GM18499 (cell line): ENCODE data around the gene PPP6R2.

Source experiments
- ATAC-seq: cut with Tn5 transposase; IDR thresholded peaks from one replicate; pipeline ENCODE4 v1.9.1; 2021; ENCODE audit warnings: moderate number of reproducible peaks; ENCODE audit not compliant: insufficient read depth, unreplicated experiment

PPP6R2 gene

GRCh38 chr22:50439871-50440331 is 96.8 kb downstream of the PPP6R2 start:
- ATAC-seq, result no peak

DNA sequence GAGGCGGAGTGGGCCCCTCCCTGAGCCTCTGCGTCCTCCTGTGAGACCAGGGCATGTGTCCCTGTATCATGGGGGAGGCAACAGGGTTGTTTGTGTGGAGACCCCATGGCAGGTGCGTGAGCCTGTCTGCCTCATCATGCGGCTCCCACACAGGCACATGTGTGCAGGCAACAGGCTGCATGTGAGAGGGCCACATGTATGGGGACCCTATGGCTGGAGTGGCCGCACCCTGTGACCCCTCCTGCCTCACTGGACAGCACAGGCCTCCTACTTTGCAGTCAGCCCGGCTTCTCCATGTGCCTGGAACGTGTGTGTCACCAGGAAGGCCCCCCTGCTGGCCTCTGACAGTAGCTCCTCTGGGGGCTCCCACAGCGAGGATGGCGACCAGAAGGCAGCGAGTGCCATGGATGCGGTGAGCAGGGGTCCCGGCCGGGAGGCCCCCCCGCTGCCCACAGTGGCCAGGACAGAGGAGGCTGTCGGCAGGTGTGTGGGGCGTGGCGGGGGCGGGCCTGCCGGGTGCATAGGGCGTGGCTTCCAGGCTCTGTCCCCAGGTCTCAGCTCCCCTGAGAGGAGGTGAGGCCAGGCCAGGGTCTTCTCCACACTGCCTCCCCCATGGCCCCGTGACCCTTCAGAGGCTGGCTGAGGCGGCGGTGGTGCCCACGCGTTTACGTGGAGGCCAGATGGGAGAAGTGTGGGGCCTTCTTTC is 97.6 kb downstream of the PPP6R2 start:
- ATAC-seq, result no peak

GRCh38 chr22:50441428-50441993 is 98.4 kb downstream of the PPP6R2 start:
- ATAC-seq, result no peak

DNA sequence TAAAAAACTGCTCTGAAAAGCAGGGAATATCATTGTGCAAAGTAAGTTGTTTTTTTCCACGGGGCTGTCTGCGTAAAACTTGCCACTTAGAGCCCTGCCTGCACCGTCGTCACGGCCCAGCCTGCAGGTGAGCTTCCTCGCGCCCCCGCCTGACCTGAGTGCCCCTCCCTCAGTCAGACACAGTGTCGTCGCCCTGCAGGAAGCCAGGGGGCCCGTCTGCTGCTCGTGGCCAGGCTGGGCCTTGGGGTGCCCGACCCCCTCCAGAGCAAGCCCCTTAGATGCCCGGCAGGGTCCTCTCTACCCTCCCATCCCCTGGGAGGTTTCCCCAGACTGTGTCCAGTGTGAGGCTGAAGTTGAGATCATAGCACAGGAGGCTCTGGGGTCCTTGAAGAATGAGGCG is 100.1 kb downstream of the PPP6R2 start:
- no peak for ATAC-seq

DNA sequence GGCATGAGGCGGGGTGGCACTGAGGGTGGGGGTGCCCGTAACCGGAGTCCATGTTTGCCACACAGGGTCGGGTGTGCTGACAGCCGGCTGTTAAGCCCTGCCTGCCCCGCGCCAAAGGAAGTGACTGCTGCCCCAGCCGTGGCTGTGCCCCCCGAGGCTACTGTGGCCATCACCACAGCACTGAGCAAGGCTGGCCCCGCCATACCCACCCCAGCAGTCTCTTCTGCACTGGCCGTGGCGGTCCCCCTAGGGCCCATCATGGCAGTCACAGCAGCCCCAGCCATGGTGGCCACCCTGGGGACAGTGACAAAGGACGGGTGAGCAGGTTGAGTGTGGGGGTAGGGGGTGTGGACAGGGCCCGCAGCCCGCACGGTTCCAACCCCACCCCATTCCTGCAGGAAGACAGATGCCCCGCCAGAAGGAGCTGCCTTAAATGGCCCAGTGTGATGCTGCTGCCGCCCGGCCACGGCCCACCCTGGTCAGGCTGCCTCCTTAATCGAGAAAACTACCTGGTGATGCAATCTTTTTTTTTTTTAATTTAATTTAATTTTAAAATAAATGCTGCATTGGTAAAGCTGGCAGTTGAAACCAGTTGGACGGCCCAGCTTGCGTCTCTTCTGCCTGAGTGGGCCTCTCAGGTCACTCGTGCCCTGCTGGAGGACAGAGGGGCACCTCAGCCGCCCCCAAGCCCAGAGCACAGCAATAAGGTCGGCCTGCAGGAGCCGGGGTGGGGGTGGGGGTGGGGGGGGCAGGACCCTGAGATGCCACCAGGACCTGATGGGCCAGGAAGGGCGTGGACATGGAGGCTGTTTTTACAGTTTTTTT is 100.9 kb downstream of the PPP6R2 start:
- no peak for ATAC-seq

- ATAC-seq, result no peak
These were observed 101.5 kb downstream of the PPP6R2 start for GRCh38 chr22:50444663-50445062.

GRCh38 chr22:50445071-50445879 is 102.1 kb downstream of the PPP6R2 start:
- no peak for ATAC-seq

DNA sequence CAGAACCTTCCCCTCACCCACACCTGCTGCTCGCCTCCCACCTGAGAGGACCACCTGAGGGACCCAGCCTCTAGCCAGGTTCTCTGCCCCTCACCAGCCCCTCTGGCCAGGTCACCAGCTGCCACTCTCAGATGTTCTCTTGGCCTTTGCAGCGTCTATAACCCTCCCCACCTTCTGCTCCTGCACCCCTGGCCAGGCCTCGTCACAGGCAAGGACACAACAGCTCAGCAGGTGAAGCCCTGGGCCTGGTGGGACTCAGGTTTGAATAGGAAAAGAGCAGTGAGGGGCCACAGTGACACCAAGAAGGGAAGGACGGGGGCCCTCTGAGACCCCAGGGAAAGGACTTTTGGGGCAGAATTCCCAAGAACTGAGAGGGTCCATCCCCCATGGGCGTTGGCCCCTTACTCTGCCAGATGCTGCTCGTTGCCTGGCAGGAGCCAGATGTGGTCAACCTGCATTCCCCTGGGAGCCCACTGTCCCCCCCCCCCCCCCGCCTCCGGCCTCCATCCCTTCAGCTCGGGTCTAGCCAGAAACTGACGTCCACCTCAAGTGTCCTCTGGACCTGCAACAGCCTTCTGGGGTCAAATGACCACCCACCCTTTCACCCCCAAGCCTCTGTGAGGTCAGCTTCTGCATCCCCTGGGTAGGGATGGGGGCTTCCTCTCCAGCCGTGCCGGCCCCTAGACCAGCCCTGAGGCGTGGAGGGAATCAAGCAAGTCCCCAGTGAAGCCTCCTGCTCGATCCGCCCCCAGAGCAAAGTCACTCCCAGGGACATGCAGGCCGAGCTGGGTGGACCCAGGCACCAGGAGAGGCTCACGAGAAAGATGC is 103.0 kb downstream of the PPP6R2 start:
- ATAC-seq, result no peak

DNA sequence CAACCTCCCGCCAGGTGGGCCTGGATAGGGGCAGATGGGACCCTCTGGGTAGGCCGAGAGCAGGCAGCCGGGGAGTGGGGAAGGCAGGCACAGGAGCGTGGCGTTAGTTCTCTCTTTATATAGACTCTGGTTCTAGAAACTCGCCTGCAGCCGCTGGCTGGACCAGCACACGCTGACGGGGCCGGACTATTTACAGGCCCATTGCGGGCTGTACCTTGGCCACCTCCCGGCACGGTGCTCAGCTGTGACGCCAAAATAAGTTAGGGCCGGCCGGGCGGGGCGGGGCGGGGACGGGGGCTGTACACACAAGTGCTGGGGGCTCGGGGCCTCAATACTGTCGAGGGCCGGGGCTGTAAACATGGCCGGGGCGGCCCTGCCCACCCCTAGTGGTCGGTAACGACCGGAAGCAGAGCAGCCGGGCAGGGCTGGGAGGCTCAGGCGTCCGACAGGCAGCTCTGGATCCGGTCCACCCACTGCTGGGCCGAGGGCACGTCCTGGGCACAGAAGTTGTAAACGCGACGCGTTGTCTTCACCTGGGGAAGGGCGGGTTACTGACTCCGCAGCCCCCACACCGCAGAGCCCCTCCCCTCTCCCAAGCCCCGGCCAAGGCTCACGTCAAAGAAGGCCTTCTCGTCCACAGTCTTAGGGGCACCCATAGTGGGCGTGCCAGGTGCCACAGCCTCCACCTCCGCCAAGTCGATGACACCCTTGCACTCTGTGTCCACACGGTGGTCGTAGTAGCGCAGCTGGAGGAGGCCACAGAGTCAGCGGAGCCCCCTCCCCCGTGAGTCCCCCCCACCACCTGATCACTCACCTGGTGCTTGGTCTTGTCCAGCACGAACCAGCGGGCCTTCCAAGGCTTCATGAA is 103.8 kb downstream of the PPP6R2 start:
- no peak for ATAC-seq

DNA sequence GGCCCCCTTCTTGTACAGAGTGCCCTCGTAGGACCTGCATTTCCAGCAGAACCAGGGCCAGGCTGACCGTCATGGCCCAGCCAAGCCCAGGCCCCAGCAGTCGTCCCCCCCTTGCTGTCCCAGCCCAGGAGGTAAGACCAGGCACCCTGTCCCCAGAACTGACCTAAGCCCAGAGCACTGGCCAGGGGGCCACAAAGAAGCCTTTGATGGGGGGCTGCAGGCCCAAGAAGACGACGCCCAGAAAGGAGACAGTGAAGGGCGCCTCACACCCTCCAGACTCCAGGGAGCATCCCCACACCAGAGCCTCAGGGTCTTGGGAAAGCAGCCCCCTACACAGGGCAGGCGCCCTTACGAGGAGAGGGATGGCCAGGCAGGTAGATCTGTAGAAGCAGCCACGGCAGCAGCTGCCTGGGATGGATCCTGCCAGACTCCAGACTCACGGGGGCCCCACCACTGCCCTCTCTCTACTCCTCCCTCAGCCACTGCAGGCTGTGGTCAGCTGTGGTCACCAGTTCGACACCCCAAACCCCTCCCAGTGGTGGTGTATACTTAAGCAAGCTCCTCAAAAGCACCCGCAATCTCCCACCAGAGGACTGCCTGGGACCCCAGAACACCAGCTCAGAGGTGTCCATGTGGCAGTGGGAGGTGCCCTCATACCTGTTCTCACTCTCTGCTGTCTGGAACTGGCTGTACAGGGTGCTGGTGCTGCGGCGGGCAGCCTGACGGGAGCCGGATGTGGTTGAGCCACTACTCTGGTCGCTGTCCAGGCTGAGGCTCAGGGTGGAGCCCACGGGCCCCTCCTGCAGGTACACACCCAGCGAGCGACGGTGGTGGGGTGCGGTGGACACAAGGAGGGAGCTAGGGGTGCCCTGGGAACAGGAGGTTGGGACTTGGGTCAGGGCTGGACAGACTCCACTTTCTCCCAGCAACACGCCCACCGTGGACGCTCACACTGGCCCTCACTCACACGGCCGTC is 104.7 kb downstream of the PPP6R2 start:
- ATAC-seq, result no peak

GRCh38 chr22:50452649-50453048 is 109.5 kb downstream of the PPP6R2 start:
- ATAC-seq, result no peak

DNA sequence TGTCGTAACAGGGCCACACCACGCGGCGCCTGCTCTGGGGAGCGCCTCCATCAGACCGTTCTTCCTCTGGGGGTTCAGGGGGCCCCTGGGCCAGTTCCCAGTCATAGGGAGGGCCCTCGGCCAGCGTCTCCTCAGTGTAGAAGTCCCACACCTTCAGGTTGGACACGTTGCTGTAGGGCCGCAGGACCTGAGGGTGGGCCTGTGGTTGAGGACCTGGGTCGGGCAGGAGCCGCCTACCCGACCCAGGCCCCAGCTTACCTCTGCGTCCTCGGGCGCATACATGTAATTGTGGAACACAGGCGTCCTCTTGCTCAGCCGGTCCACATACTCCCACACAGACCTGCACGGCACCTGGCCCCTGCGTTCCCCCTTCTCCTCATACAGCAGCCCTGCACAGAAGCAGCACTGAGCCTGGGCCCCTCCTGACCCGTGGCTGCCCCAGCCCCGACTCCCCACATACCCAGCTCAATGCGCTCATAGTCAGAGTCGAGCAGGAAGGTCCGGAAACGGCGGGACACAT is 111.5 kb downstream of the PPP6R2 start:
- ATAC-seq, result no peak

GRCh38 chr22:50455201-50455600 is 112.1 kb downstream of the PPP6R2 start:
- no peak for ATAC-seq

- ATAC-seq, result no peak
These were observed 112.9 kb downstream of the PPP6R2 start for GRCh38 chr22:50456026-50456425.

- no peak for ATAC-seq
These were observed 113.5 kb downstream of the PPP6R2 start for GRCh38 chr22:50456466-50457234.

GRCh38 chr22:50459016-50459415 is 115.9 kb downstream of the PPP6R2 start:
- ATAC-seq, result no peak
